Measurements from ENCODE around the gene FBXW4. TPM values are rescaled to one million over a fixed set of nuclear protein-coding genes. Genes with fewer than 3 reads are reported as not detected.

The FBXW4 gene
- total and polyA plus RNA-seq, 10 of the 15 experiments (the other 5 are each of a cell fraction or from before 2014, with no cell fraction given): 5.7 to 42.0 (median 27.5) TPM

DNA sequence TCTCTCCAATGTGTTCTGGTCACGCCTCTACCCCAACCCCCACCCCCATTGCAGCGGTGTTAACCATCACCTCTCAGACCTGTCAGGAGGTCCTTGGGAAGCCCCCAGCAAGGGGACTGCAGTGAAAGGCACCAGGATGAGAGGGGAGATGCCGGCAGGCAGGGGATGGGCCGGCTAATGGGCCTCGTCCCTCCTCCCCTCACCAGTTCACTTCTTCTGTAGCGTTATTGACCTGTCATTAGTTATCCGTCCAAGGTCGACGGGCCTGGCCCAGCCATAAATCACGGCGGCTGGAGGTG, 125.7 kb downstream of the FBXW4 start:
- TF ChIP-seq CBFB (IDR thresholded peaks at IDR 0.05; ENCODE audit: low read depth): no peak
- TF ChIP-seq MEF2B (IDR thresholded peaks at IDR 0.05; ENCODE audit: partially characterized antibody, poor library complexity, severe bottlenecking): no peak
- TF ChIP-seq TCF12 (IDR thresholded peaks at IDR 0.05; ENCODE audit: low read depth, low read length): no peak
- no peak for TF ChIP-seq SIN3A (IDR thresholded peaks at IDR 0.05; ENCODE audit: low read depth, low read length)
- no peak for TF ChIP-seq SP1 (IDR thresholded peaks at IDR 0.05; ENCODE audit: low read depth, low read length)
- TF ChIP-seq ZBTB40 (IDR thresholded peaks at IDR 0.05; ENCODE audit: borderline replicate concordance): no peak
- TF ChIP-seq, protein P1, sequence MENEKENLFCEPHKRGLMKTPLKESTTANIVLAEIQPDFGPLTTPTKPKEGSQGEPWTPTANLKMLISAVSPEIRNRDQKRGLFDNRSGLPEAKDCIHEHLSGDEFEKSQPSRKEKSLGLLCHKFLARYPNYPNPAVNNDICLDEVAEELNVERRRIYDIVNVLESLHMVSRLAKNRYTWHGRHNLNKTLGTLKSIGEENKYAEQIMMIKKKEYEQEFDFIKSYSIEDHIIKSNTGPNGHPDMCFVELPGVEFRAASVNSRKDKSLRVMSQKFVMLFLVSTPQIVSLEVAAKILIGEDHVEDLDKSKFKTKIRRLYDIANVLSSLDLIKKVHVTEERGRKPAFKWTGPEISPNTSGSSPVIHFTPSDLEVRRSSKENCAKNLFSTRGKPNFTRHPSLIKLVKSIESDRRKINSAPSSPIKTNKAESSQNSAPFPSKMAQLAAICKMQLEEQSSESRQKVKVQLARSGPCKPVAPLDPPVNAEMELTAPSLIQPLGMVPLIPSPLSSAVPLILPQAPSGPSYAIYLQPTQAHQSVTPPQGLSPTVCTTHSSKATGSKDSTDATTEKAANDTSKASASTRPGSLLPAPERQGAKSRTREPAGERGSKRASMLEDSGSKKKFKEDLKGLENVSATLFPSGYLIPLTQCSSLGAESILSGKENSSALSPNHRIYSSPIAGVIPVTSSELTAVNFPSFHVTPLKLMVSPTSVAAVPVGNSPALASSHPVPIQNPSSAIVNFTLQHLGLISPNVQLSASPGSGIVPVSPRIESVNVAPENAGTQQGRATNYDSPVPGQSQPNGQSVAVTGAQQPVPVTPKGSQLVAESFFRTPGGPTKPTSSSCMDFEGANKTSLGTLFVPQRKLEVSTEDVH (IDR thresholded peaks at IDR 0.05; ENCODE audit: low read depth, partially characterized antibody): no peak
- TF ChIP-seq POU2F2 (IDR thresholded peaks at IDR 0.05; ENCODE audit: borderline replicate concordance, low read depth, low read length): no peak
- TF ChIP-seq, protein P2, sequence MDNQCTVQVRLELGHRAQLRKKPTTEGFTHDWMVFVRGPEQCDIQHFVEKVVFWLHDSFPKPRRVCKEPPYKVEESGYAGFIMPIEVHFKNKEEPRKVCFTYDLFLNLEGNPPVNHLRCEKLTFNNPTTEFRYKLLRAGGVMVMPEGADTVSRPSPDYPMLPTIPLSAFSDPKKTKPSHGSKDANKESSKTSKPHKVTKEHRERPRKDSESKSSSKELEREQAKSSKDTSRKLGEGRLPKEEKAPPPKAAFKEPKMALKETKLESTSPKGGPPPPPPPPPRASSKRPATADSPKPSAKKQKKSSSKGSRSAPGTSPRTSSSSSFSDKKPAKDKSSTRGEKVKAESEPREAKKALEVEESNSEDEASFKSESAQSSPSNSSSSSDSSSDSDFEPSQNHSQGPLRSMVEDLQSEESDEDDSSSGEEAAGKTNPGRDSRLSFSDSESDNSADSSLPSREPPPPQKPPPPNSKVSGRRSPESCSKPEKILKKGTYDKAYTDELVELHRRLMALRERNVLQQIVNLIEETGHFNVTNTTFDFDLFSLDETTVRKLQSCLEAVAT (IDR thresholded peaks at IDR 0.05): no peak
- TF ChIP-seq EGR1 (IDR thresholded peaks at IDR 0.05; ENCODE audit: borderline replicate concordance in 1 of 2, low read depth in 2 of 2, low read length in 2 of 2): no peak
- no peak for TF ChIP-seq WRNIP1 (IDR thresholded peaks at IDR 0.05; ENCODE audit: borderline replicate concordance, low read depth, low read length)
- TF ChIP-seq, protein P3, sequence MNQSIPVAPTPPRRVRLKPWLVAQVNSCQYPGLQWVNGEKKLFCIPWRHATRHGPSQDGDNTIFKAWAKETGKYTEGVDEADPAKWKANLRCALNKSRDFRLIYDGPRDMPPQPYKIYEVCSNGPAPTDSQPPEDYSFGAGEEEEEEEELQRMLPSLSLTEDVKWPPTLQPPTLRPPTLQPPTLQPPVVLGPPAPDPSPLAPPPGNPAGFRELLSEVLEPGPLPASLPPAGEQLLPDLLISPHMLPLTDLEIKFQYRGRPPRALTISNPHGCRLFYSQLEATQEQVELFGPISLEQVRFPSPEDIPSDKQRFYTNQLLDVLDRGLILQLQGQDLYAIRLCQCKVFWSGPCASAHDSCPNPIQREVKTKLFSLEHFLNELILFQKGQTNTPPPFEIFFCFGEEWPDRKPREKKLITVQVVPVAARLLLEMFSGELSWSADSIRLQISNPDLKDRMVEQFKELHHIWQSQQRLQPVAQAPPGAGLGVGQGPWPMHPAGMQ (IDR thresholded peaks at IDR 0.05; ENCODE audit: borderline replicate concordance): no peak
- TF ChIP-seq ASH2L (IDR thresholded peaks at IDR 0.05; ENCODE audit: borderline replicate concordance, low read depth): no peak
- TF ChIP-seq BRCA1 (IDR thresholded peaks at IDR 0.05; ENCODE audit: low read depth, low read length): no peak
- Histone ChIP-seq H3K79me2 (ENCODE audit: control insufficient read depth, insufficient read depth, low read length) (no peaks in the 10 kb centered on the region), H4K20me1 (ENCODE audit: control insufficient read depth, insufficient read depth) (no peaks in the 10 kb centered on the region), H3K9me3 (replicated peaks; ENCODE audit: control insufficient read depth, insufficient read depth, low read length) (no peaks in the 10 kb centered on the region), H2AFZ (ENCODE audit: control insufficient read depth, low read depth, low read length) (no peak overlapping the region), H3K9ac (ENCODE audit: control insufficient read depth, insufficient read depth, low read length) (no peak overlapping the region), H3K36me3 (ENCODE audit: control insufficient read depth in 2 of 2, insufficient read depth in 2 of 2, low read length in 1 of 2) (no peaks in the 10 kb centered on the region), H3K4me3 (no peak overlapping the region), H3K4me1 (ENCODE audit: control insufficient read depth, insufficient read depth, low read length) (peaks cover 5% of the 10 kb centered on the region; the same call in 1 of the 2 replicates), H3K4me2 (ENCODE audit: control insufficient read depth, insufficient read depth) (peak overlapping the region; percentile 98), H3K27ac (ENCODE audit: control insufficient read depth, insufficient read depth) (no peak overlapping the region), H3K27me3 (replicated peaks in 1 of 2; ENCODE audit: control insufficient read depth in 2 of 2, insufficient read depth in 2 of 2, low read length in 1 of 2) (peaks cover 0 to 4% of the 10 kb centered on the region in 2 experiments; a peak in 1 of 4 replicates)
- POLR2A ChIA-PET: no interaction called here
- CTCF ChIA-PET: interaction anchor here (0.6 to 3.5 kb wide), 20 partner anchors 12 to 359 kb away, joined by 3 to 38 read pairs (median 6); partner anchors contain the start of gene NPM3
- BruUV-seq (replicated peaks): no TSS peak
- intact Hi-C loops (cut with micrococcal nuclease; ENCODE audit: unreplicated experiment): loop anchor here (5.0 kb wide), 1 partner anchor 407 kb away; no protein-coding TSS in a partner anchor
- RAD21 ChIA-PET (ENCODE audit: unreplicated experiment): interaction anchor here (0.7 to 2.3 kb wide), 8 partner anchors 11 to 405 kb away, joined by 3 to 12 read pairs (median 4); no protein-coding TSS in a partner anchor
- 28% methylated on average over 11 of the region's 11 CpGs for WGBS (ENCODE audit: insufficient coverage, insufficient replicate concordance, low lambda C conversion rate, missing lambda C conversion rate)
- no peak for FAIRE-seq
- in situ Hi-C loops (cut with MboI): no loop called here
- DNase-seq (ENCODE audit: low read depth, low spot score): no peak
- SMC1A ChIA-PET (ENCODE audit: uncharacterized antibody, unreplicated experiment): interaction anchor here (0.6 to 3.3 kb wide), 5 partner anchors 9 to 356 kb away, joined by 3 to 14 read pairs (median 4); no protein-coding TSS in a partner anchor
- ATAC-seq: no peak

Data from GM12878 (cell line).